GM12878 (cell line): ENCODE data around the gene CDC25A. TPM values are rescaled to one million over a fixed set of nuclear protein-coding genes. Genes with fewer than 3 reads are reported as not detected.

ENCODE experiments used
- ATAC-seq: fragments of 200-7000 bp; cut with Tn5 transposase; 3 replicates; pipeline ENCODE4 v1.9.1; 2020; ENCODE audit warnings: mild to moderate bottlenecking, moderate library complexity
- BruUV-seq: library from RNA; stranded (reverse); fragments of 400-500 nt; replicated peaks from 2 replicates; lab custom pipeline; 2021; lab: Mats Ljungman, UMichigan
- CTCF ChIA-PET: fragments of 300-600 bp; sonication (Branson Sonifier 250); formaldehyde crosslinking; extraction: SDS; loops from one replicate; lab custom pipeline; 2021; ENCODE audit warnings: inconsistent platforms; lab: Yijun Ruan, JAX
- POLR2A ChIA-PET: fragments of 350-600 bp; formaldehyde crosslinking; extraction: SDS; loops from one replicate; lab custom pipeline; 2021; ENCODE audit warnings: inconsistent platforms; lab: Charles Lee
- RAD21 ChIA-PET: fragments of 300-600 bp; sonication (Branson Sonifier 250); formaldehyde crosslinking; loops from one replicate; lab custom pipeline; 2023; ENCODE audit warnings: antibody characterized with exemption; ENCODE audit not compliant: unreplicated experiment; lab: Charles Lee
- SMC1A ChIA-PET: fragments of 300-600 bp; sonication (Branson Sonifier 250); formaldehyde crosslinking; loops from one replicate; lab custom pipeline; 2023; ENCODE audit not compliant: unreplicated experiment, uncharacterized antibody; lab: Charles Lee
- DNase-seq: peaks from one replicate; pipeline ENCODE4 v3.0.0-alpha.2; 2011; ENCODE audit warnings: low read depth, low spot score
- FAIRE-seq: peaks from 3 replicates; lab custom pipeline; 2011; peaks lifted over from hg19 to GRCh38; lab: Jason Lieb, UNC
- H2AFZ ChIP-seq: 2 replicates; pipeline ENCODE4 v1.6.0; 2011; ENCODE audit warnings: low read depth, low read length, control low read depth; ENCODE audit not compliant: control insufficient read depth
- H3K27ac ChIP-seq: 2 replicates; pipeline ENCODE4 v1.5.1; 2011; ENCODE audit warnings: control low read depth; ENCODE audit not compliant: control insufficient read depth, insufficient read depth
- H3K27me3 ChIP-seq, 2 experiments: replicated peaks in 1 of 2; 2 replicates each; pipeline versions ENCODE4 v1.6.0 to v1.6.1; 2011; ENCODE audit warnings: low read length in 1 of 2; ENCODE audit not compliant: control insufficient read depth in 2 of 2, insufficient read depth in 2 of 2
- H3K36me3 ChIP-seq, 2 experiments: 2 replicates each; pipeline ENCODE4 v1.5.1; 2011; ENCODE audit warnings: low read length in 1 of 2; ENCODE audit not compliant: control insufficient read depth in 2 of 2, insufficient read depth in 2 of 2
- H3K4me1 ChIP-seq: 2 replicates; pipeline ENCODE4 v1.6.1; 2011; ENCODE audit warnings: mild to moderate bottlenecking, low read length, moderate library complexity, mixed read lengths; ENCODE audit not compliant: control insufficient read depth, insufficient read depth
- H3K4me2 ChIP-seq: 2 replicates; pipeline ENCODE4 v1.6.0; 2011; ENCODE audit warnings: control low read depth; ENCODE audit not compliant: control insufficient read depth, insufficient read depth
- H3K4me3 ChIP-seq: fragments of 200-600 bp; sonication (generic); 2 replicates; pipeline ENCODE4 v1.5.1; 2016
- H3K79me2 ChIP-seq: 2 replicates; pipeline ENCODE4 v1.6.0; 2011; ENCODE audit warnings: low read length; ENCODE audit not compliant: control insufficient read depth, insufficient read depth
- H3K9ac ChIP-seq: 2 replicates; pipeline ENCODE4 v1.8.0; 2011; ENCODE audit warnings: low read length, control low read depth, mixed read lengths; ENCODE audit not compliant: control insufficient read depth, insufficient read depth
- H3K9me3 ChIP-seq: replicated peaks from 3 replicates; pipeline ENCODE4 v1.5.1; 2011; ENCODE audit warnings: mild to moderate bottlenecking, low read length; ENCODE audit not compliant: control insufficient read depth, insufficient read depth
- H4K20me1 ChIP-seq: 2 replicates; pipeline ENCODE4 v1.6.0; 2011; ENCODE audit not compliant: control insufficient read depth, insufficient read depth
- CREB1 ChIP-seq: IDR thresholded peaks from 2 replicates; pipeline ENCODE4 v1.6.1; 2012; ENCODE audit warnings: low read depth, mild to moderate bottlenecking, inconsistent platforms
- FOS ChIP-seq: IDR thresholded peaks from 3 replicates; pipeline ENCODE4 v1.6.1; 2011; ENCODE audit warnings: borderline replicate concordance; ENCODE audit not compliant: insufficient read length; ENCODE audit errors: extremely low read depth
- HDGF ChIP-seq: fragments of 450-650 bp; IDR thresholded peaks from 2 replicates; pipeline ENCODE4 v1.6.1; 2016; ENCODE audit warnings: antibody characterized with exemption
- MYC ChIP-seq: IDR thresholded peaks from 2 replicates; pipeline ENCODE4 v1.6.1; 2011; ENCODE audit warnings: mild to moderate bottlenecking, low read length, moderate library complexity, inconsistent platforms; ENCODE audit not compliant: insufficient read depth, insufficient replicate concordance, insufficient read length, severe bottlenecking
- PAX8 ChIP-seq: fragments of 450-650 bp; IDR thresholded peaks from 2 replicates; pipeline ENCODE4 v1.6.1; 2017; ENCODE audit warnings: mild to moderate bottlenecking, moderate library complexity
- POLR2AphosphoS2 ChIP-seq: IDR thresholded peaks from 2 replicates; pipeline ENCODE4 v1.6.1; 2011; ENCODE audit warnings: low read depth, mild to moderate bottlenecking, low read length, improper control_type of control experiment, moderate library complexity
- YBX1 ChIP-seq: fragments of 450-650 bp; IDR thresholded peaks from 2 replicates; pipeline ENCODE4 v1.6.1; 2016; ENCODE audit warnings: antibody characterized with exemption
- WGBS: methylation state at CpG from one replicate; pipeline ENCODE4 v1.1.6; 2016; ENCODE audit warnings: low lambda C conversion rate; ENCODE audit not compliant: insufficient replicate concordance, insufficient coverage; ENCODE audit errors: missing lambda C conversion rate; 5-methylcytosine and 5-hydroxymethylcytosine counted together
- in situ Hi-C: fragments of 300-500 bp; cut with MboI; formaldehyde crosslinking; loops from 9 replicates; pipeline ENCODE4 v1.14.3; 2018; ENCODE audit warnings: mixed read lengths
- intact Hi-C: fragments of 100-400 bp; cut with micrococcal nuclease; formaldehyde crosslinking; loops from one replicate; pipeline ENCODE4 v1.14.2; 2022; ENCODE audit not compliant: unreplicated experiment
- polyA plus RNA-seq, 11 experiments: library from polyadenylated mRNA; depleted of rRNA in 4 of 11; unstranded in 6 of 11; stranded (reverse) in 5 of 11; fragments of >200 nt; fragmentation: Nextera tagmentation in 4 of 11; fragmentation: Illumina TruSeq in 1 of 11; extraction: Ambion mirVana in 4 of 11; extraction: Trizol in 1 of 11; gene quantifications; 1 replicate in 1 of 11; 2 replicates in 10 of 11; pipeline versions ENCODE4 v1.2.1 to v1.2.3, GENCODE V29; 2011 to 2016; ENCODE audit warnings: inconsistent platforms in 2 of 11, missing spikeins in 2 of 11, low read depth in 1 of 11
- total RNA-seq, 4 experiments: library from RNA; depleted of rRNA in 3 of 4; stranded (reverse); fragments of >200 nt in 3 of 4; fragmentation: Illumina TruSeq in 1 of 4; extraction: Trizol in 1 of 4; gene quantifications; 2 replicates each; pipeline versions ENCODE4 v1.2.1 to v1.2.3, GENCODE V29; 2013 to 2021
- TF ChIP-seq, protein P1 (sequence below): fragments of 450-650 bp; IDR thresholded peaks from 2 replicates; pipeline ENCODE4 v1.6.1; 2016; ENCODE audit warnings: mild to moderate bottlenecking, moderate library complexity, borderline replicate concordance
- TF ChIP-seq, protein P2 (sequence below): IDR thresholded peaks from 2 replicates; pipeline ENCODE4 v1.6.1; 2012; ENCODE audit warnings: improper control_type of control experiment, low read depth, low read length; ENCODE audit not compliant: insufficient replicate concordance
- TF ChIP-seq, protein P3 (sequence below), 3 experiments: IDR thresholded peaks in 2 of 3; conservative IDR thresholded peaks in 1 of 3; 2 replicates each; pipeline ENCODE4 v1.5.1; 2011; ENCODE audit warnings: low read depth in 3 of 3, low read length in 3 of 3, mild to moderate bottlenecking in 3 of 3, control low read depth in 2 of 3, moderate library complexity in 2 of 3, inconsistent platforms in 1 of 3, mixed read lengths in 1 of 3; ENCODE audit not compliant: control insufficient read depth in 2 of 3, insufficient read depth in 1 of 3; ENCODE audit errors: extremely low read depth in 1 of 3
- TF ChIP-seq, protein P4 (sequence below): IDR thresholded peaks from 2 replicates; pipeline ENCODE4 v1.6.1; 2011; ENCODE audit warnings: low read depth, mild to moderate bottlenecking, low read length, moderate library complexity, borderline replicate concordance; ENCODE audit errors: extremely low read depth

Gene CDC25A
- total and polyA plus RNA-seq, 10 of the 15 experiments (the other 5 are each of a cell fraction or from before 2014, with no cell fraction given), result 2.9 to 36.6 (median 26.9) TPM

DNA sequence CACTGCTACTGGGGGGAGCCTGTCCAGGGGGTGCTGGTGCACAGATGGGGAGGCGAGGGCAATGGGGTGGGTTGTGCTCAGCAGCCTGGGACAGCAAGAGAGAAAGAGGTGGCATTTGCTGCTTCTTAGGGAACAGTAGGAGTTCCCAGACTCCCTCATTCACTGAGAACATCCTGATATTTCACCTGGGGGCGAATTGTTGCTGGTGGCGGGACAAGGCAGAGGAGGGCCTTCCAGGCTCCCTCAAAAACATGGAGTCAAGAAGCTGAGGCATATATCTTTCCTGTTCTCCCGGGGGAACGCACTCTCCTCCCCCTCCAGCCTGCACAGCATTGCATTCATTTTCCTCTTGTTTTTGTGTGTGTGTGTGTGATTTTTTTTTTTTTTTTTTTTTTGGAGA lies 65.7 kb downstream of the CDC25A start:
- SMC1A ChIA-PET, result interaction anchor here (0.5 to 1.6 kb wide), 3 partner anchors 10 to 181 kb away, joined by 3 to 6 read pairs (median 3); no protein-coding TSS in a partner anchor
- POLR2A ChIA-PET, result no interaction called here
- H3K27ac ChIP-seq, result no peak overlapping the region
- FAIRE-seq (no peak), DNase-seq (no peak), ATAC-seq (no peak)
- H2AFZ ChIP-seq, result no peak overlapping the region
- H3K9me3 ChIP-seq, result no peaks in the 10 kb centered on the region; the same call in 2 of the 3 replicates
- CTCF ChIA-PET, result interaction anchor here (0.6 to 2.1 kb wide), 3 partner anchors 10 to 36 kb away, joined by 3 to 4 read pairs (median 3); no protein-coding TSS in a partner anchor
- H3K9ac ChIP-seq, result no peak overlapping the region
- H3K36me3 ChIP-seq, result no peaks in the 10 kb centered on the region
- H3K27me3 ChIP-seq, result no peaks in the 10 kb centered on the region
- no peak overlapping the region for H3K4me2 ChIP-seq
- BruUV-seq, result no TSS peak
- H3K4me1 ChIP-seq, result 0 out of 2 replicates have a peak, but pooled peaks cover 2% of the 10 kb centered on the region
- H3K79me2 ChIP-seq, result no peaks in the 10 kb centered on the region
- in situ Hi-C loops, result no loop called here
- H3K4me3 ChIP-seq, result no peak overlapping the region
- H4K20me1 ChIP-seq, result no peaks in the 10 kb centered on the region
- RAD21 ChIA-PET, result no interaction called here
- intact Hi-C loops, result no loop called here
- 63% methylated on average over 5 of the region's 5 CpGs for WGBS
- TF ChIP-seq PAX8, result no peak
- no peak for TF ChIP-seq YBX1
- TF ChIP-seq, protein P1, sequence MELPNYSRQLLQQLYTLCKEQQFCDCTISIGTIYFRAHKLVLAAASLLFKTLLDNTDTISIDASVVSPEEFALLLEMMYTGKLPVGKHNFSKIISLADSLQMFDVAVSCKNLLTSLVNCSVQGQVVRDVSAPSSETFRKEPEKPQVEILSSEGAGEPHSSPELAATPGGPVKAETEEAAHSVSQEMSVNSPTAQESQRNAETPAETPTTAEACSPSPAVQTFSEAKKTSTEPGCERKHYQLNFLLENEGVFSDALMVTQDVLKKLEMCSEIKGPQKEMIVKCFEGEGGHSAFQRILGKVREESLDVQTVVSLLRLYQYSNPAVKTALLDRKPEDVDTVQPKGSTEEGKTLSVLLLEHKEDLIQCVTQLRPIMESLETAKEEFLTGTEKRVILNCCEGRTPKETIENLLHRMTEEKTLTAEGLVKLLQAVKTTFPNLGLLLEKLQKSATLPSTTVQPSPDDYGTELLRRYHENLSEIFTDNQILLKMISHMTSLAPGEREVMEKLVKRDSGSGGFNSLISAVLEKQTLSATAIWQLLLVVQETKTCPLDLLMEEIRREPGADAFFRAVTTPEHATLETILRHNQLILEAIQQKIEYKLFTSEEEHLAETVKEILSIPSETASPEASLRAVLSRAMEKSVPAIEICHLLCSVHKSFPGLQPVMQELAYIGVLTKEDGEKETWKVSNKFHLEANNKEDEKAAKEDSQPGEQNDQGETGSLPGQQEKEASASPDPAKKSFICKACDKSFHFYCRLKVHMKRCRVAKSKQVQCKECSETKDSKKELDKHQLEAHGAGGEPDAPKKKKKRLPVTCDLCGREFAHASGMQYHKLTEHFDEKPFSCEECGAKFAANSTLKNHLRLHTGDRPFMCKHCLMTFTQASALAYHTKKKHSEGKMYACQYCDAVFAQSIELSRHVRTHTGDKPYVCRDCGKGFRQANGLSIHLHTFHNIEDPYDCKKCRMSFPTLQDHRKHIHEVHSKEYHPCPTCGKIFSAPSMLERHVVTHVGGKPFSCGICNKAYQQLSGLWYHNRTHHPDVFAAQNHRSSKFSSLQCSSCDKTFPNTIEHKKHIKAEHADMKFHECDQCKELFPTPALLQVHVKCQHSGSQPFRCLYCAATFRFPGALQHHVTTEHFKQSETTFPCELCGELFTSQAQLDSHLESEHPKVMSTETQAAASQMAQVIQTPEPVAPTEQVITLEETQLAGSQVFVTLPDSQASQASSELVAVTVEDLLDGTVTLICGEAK, result no peak
- TF ChIP-seq, protein P2, sequence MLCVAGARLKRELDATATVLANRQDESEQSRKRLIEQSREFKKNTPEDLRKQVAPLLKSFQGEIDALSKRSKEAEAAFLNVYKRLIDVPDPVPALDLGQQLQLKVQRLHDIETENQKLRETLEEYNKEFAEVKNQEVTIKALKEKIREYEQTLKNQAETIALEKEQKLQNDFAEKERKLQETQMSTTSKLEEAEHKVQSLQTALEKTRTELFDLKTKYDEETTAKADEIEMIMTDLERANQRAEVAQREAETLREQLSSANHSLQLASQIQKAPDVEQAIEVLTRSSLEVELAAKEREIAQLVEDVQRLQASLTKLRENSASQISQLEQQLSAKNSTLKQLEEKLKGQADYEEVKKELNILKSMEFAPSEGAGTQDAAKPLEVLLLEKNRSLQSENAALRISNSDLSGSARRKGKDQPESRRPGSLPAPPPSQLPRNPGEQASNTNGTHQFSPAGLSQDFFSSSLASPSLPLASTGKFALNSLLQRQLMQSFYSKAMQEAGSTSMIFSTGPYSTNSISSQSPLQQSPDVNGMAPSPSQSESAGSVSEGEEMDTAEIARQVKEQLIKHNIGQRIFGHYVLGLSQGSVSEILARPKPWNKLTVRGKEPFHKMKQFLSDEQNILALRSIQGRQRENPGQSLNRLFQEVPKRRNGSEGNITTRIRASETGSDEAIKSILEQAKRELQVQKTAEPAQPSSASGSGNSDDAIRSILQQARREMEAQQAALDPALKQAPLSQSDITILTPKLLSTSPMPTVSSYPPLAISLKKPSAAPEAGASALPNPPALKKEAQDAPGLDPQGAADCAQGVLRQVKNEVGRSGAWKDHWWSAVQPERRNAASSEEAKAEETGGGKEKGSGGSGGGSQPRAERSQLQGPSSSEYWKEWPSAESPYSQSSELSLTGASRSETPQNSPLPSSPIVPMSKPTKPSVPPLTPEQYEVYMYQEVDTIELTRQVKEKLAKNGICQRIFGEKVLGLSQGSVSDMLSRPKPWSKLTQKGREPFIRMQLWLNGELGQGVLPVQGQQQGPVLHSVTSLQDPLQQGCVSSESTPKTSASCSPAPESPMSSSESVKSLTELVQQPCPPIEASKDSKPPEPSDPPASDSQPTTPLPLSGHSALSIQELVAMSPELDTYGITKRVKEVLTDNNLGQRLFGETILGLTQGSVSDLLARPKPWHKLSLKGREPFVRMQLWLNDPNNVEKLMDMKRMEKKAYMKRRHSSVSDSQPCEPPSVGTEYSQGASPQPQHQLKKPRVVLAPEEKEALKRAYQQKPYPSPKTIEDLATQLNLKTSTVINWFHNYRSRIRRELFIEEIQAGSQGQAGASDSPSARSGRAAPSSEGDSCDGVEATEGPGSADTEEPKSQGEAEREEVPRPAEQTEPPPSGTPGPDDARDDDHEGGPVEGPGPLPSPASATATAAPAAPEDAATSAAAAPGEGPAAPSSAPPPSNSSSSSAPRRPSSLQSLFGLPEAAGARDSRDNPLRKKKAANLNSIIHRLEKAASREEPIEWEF, result no peak
- TF ChIP-seq HDGF, result no peak
- TF ChIP-seq FOS, result no peak
- TF ChIP-seq, protein P3, sequence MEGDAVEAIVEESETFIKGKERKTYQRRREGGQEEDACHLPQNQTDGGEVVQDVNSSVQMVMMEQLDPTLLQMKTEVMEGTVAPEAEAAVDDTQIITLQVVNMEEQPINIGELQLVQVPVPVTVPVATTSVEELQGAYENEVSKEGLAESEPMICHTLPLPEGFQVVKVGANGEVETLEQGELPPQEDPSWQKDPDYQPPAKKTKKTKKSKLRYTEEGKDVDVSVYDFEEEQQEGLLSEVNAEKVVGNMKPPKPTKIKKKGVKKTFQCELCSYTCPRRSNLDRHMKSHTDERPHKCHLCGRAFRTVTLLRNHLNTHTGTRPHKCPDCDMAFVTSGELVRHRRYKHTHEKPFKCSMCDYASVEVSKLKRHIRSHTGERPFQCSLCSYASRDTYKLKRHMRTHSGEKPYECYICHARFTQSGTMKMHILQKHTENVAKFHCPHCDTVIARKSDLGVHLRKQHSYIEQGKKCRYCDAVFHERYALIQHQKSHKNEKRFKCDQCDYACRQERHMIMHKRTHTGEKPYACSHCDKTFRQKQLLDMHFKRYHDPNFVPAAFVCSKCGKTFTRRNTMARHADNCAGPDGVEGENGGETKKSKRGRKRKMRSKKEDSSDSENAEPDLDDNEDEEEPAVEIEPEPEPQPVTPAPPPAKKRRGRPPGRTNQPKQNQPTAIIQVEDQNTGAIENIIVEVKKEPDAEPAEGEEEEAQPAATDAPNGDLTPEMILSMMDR (IDR thresholded peaks at IDR 0.05 in 2 of 3, conservative IDR thresholded peaks at IDR 0.05 in 1 of 3; ENCODE audit: control insufficient read depth in 2 of 3, extremely low read depth in 1 of 3, insufficient read depth in 1 of 3, low read depth in 3 of 3, low read length in 3 of 3), result no peak
- TF ChIP-seq CREB1, result no peak
- no peak for TF ChIP-seq POLR2AphosphoS2
- no peak for TF ChIP-seq MYC
- TF ChIP-seq, protein P4, sequence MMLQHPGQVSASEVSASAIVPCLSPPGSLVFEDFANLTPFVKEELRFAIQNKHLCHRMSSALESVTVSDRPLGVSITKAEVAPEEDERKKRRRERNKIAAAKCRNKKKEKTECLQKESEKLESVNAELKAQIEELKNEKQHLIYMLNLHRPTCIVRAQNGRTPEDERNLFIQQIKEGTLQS, result no peak
